ENCODE measurements around the gene COBLL1.

The COBLL1 gene

DNA sequence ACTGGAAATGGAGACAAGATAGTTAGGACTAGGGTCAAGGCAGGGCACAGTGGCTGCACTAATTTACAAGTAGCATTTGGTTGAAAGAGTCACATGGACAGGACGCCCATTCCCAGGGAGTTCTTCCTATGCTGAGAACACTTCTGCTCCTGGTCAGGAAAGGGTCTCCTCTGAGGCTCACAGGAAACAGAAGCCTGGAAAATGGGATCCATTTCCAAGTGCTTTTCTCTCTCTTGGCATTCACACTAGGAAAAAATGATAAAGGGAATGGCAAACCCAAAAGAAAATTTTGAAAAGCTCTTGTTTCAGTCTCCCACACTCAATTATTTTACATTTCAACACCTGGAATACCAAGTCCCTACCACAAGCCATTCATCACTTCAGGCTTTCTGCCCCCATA lies 88.7 kb downstream of the COBLL1 start:
- H3K4me3 ChIP-seq (ENCODE audit: low read depth, low read length): no peak overlapping the region
- TF ChIP-seq, protein P1, sequence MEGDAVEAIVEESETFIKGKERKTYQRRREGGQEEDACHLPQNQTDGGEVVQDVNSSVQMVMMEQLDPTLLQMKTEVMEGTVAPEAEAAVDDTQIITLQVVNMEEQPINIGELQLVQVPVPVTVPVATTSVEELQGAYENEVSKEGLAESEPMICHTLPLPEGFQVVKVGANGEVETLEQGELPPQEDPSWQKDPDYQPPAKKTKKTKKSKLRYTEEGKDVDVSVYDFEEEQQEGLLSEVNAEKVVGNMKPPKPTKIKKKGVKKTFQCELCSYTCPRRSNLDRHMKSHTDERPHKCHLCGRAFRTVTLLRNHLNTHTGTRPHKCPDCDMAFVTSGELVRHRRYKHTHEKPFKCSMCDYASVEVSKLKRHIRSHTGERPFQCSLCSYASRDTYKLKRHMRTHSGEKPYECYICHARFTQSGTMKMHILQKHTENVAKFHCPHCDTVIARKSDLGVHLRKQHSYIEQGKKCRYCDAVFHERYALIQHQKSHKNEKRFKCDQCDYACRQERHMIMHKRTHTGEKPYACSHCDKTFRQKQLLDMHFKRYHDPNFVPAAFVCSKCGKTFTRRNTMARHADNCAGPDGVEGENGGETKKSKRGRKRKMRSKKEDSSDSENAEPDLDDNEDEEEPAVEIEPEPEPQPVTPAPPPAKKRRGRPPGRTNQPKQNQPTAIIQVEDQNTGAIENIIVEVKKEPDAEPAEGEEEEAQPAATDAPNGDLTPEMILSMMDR (IDR thresholded peaks at IDR 0.05; ENCODE audit: low read depth, low read length): no peak

DNA sequence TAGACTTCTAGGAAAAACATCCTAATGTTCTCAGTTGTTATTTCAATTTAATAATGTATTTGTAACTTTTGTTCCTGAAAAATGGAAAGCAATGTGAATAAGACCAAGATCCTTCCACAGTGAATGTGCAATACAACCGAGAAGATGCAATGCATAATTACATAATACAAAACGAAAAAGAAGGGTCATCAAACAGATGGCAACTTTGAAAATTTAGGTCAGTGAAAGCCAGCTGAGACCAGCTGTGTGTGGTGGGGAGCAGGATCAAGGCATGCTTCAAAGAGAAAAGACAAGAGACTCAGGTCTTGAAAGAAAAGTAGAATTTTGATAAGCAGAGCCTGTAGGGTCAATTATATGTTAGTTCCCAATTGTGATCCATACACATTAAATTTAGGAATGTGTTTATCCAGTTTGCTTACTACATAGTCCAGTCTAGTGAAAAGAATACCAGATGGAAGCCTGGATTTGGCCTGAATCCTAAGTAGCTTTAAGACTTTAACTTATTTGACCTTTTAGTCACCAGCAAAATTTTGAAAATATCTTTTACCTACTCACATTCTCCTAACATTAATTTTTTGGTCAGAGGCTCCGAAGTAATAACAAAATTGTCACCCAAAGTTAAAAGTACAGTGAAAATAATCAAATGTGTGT lies 93.7 kb downstream of the COBLL1 start:
- no peak overlapping the region for H3K4me3 ChIP-seq (ENCODE audit: low read depth, low read length)
- TF ChIP-seq, protein P1 (IDR thresholded peaks at IDR 0.05; ENCODE audit: low read depth, low read length): no peak

DNA sequence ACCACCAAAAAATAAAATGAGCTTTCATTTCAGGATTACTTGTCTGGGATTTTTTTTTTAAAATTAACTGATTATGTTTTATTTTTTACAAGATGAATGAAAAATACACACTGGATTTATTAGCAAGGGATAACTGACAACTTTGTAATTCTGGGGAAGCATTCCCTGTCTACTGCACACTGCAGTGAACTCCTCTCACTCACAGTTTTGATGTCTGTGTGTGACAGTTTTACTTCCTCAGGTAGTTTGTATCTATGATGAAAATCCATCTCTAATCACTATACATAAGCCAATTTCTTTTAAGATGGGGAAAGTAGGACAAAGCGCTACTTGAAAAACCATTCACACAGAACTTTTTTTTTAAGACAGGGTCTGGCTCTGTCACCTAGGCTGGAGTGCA lies 94.5 kb downstream of the COBLL1 start:
- H3K4me3 ChIP-seq (ENCODE audit: low read depth, low read length): no peak overlapping the region
- TF ChIP-seq, protein P1 (IDR thresholded peaks at IDR 0.05; ENCODE audit: low read depth, low read length): no peak

DNA sequence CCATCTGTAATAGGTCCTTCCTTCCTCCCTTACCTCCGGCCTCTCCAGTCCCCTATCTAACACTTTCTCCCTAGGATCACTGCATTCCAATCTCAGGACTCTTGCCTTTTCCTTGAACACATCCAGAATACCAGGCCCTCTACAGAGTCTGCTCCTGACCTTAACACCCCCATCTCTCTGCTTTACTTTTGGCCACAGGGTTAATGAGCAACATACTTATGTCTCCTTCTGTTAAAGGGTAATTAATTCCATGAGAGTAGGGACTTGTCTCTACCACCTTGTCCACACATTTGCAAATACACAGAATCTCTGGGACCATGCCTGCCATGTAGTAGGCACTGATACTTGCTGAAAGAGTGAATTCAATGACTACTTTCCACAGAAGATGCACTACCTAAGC lies 94.9 kb downstream of the COBLL1 start:
- no peak overlapping the region for H3K4me3 ChIP-seq (ENCODE audit: low read depth, low read length)
- TF ChIP-seq, protein P1 (IDR thresholded peaks at IDR 0.05; ENCODE audit: low read depth, low read length): no peak

DNA sequence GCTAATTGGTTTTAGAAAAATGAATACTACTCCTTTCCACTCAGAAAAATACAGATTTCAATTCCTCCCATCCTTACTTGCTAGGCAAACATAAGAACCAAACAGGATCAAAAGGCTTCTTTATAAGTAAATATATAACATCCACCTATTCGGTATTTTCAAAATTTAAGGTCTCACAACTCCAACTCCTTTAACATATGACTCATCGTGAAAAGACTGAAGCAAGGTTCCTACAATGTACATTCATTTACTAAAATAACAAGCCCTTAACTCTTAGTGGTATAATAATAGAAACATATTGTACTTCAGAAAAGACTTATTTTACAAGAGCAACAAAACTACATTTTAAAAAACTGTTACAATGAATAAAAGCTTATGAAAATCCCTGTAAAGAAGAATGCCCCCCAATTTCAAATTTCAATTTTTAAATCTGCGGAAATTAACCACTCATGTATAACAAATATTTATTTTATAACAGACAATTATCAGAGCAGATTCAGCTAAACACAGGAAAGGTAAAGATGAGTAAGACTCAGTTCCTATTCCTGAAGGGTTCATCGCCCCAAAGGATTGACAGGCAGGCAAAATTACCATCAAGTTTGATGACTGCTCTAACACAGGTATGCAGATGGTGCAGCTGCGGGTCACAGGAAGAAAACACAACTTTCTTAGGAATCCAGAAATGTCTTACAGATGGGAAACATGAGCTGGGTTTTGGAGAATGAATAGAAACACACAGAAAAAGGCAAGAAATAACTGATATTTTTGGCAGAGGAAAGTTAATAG lies 96.4 kb downstream of the COBLL1 start:
- TF ChIP-seq, protein P1 (IDR thresholded peaks at IDR 0.05; ENCODE audit: low read depth, low read length): no peak
- no peak overlapping the region for H3K4me3 ChIP-seq (ENCODE audit: low read depth, low read length)

DNA sequence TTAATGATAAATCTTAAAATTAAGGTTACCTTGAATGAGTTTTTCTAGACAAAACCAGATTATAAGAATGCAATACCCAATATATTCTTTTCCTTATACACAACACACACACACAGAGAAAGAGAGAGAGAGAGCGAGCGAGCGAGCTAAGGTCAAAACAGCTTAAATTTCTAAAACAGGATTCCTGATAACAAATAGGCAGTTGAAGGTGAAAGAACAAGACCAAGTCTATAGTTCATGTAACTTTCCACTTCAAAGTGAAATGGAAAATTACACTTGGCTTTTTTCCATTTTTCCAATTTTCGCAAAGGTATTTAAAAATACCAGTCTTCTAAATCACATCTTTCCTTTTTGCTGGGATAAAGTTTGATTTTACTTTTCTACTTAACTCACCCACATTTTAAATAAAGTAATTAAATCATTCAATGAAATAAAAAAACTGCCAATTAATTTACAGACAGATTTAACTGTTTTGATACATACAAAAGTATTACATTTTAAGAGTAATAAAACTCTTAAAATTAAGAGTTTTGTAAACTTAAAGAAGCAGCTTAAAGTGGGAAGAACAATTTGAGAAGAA lies 98.8 kb downstream of the COBLL1 start:
- no peak overlapping the region for H3K4me3 ChIP-seq (ENCODE audit: low read depth, low read length)
- TF ChIP-seq, protein P1 (IDR thresholded peaks at IDR 0.05; ENCODE audit: low read depth, low read length): no peak

DNA sequence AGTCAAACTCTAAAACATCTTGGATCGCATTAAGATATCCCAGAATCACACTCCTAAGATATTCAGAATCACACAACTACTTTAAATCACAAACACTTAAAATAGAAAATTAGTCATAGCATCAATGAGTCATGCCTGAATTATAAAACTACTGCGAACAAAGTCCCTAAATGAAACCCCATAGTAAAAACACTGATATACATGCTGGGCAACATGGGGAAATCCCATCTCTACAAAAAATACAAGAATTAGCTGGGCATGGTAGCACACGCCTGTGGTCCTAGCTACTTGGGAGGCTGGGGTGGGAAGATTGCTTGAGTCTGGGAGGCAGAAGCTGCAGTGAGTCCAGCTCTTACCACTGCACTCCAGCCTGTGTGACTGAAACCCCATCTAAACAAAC lies 101.7 kb downstream of the COBLL1 start:
- no peak overlapping the region for H3K4me3 ChIP-seq (ENCODE audit: low read depth, low read length)
- TF ChIP-seq, protein P1 (IDR thresholded peaks at IDR 0.05; ENCODE audit: low read depth, low read length): no peak

Data from WI38 (cell line).